ENCODE results near the gene PDE4D.

GRCh38 chr5:59286510-59286909, 607.0 kb downstream of the PDE4D start:
- no peak for TF ChIP-seq POLR2A (IDR thresholded peaks at IDR 0.05)
- TF ChIP-seq CTCF (IDR thresholded peaks at IDR 0.05) = no peak
